Endothelial cell of umbilical vein (primary cell): ENCODE measurements around the gene SLC23A2. TPM values are rescaled to one million over a fixed set of nuclear protein-coding genes. Genes with fewer than 3 reads are reported as not detected.

Source experiments
- BruUV-seq: library from RNA; stranded (reverse); fragments of 400-500 nt; replicated peaks from 2 replicates; lab custom pipeline; 2021; lab: Mats Ljungman, UMichigan
- CTCF ChIA-PET: fragments of 300-600, 350-600 bp; sonication (Branson Sonifier 250); formaldehyde crosslinking; loops from one replicate; lab custom pipeline; 2021; ENCODE audit warnings: antibody characterized with exemption, inconsistent platforms; lab: Charles Lee
- POLR2A ChIA-PET: fragments of 300-600, 350-600 bp; sonication (Branson Sonifier 250); formaldehyde crosslinking; loops from one replicate; lab custom pipeline; 2021; ENCODE audit warnings: antibody characterized with exemption, inconsistent platforms; lab: Charles Lee
- DNase-seq: peaks from one replicate; pipeline ENCODE4 v3.0.0-alpha.2; 2011; ENCODE audit warnings: low read depth, low spot score
- FAIRE-seq: peaks from 2 replicates; lab custom pipeline; 2011; peaks lifted over from hg19 to GRCh38; lab: Jason Lieb, UNC
- H2AFZ ChIP-seq: 2 replicates; pipeline ENCODE4 v1.6.0; 2012; ENCODE audit warnings: low read depth, low read length, control low read depth, inconsistent platforms
- H3K27ac ChIP-seq: 2 replicates; pipeline ENCODE4 v1.5.1; 2011; ENCODE audit warnings: low read depth, mild to moderate bottlenecking, control low read depth, low read length, moderate library complexity; ENCODE audit not compliant: insufficient read depth
- H3K27me3 ChIP-seq, 2 experiments: 2 replicates each; pipeline versions ENCODE4 v1.6.0 to v1.6.1; 2011; ENCODE audit warnings: low read length in 2 of 2, mixed read lengths in 1 of 2; ENCODE audit not compliant: control insufficient read depth in 2 of 2, insufficient read depth in 2 of 2
- H3K36me3 ChIP-seq, 2 experiments: 2 replicates in 1 of 2; 3 replicates in 1 of 2; pipeline ENCODE4 v1.5.1; 2011; ENCODE audit warnings: low read length in 2 of 2, mild to moderate bottlenecking in 1 of 2, moderate library complexity in 1 of 2; ENCODE audit not compliant: control insufficient read depth in 2 of 2, insufficient read depth in 2 of 2; ENCODE audit errors: extremely low read depth in 1 of 2
- H3K4me1 ChIP-seq: 3 replicates; pipeline ENCODE4 v1.5.1; 2011; ENCODE audit warnings: mild to moderate bottlenecking, low read length; ENCODE audit not compliant: control insufficient read depth, insufficient read depth; ENCODE audit errors: extremely low read depth
- H3K4me2 ChIP-seq: 2 replicates; pipeline ENCODE4 v1.6.1; 2011; ENCODE audit warnings: low read length, control low read depth, mixed read lengths; ENCODE audit not compliant: insufficient read depth
- H3K4me3 ChIP-seq, 3 experiments: fragments of 200-600 bp in 1 of 3; sonication (generic), shearing (Covaris generic) in 1 of 3; replicated peaks in 1 of 3; 2 replicates each; pipeline ENCODE4 v1.5.1; 2011 to 2016; ENCODE audit warnings: control low read depth in 3 of 3, low read length in 3 of 3, mild to moderate bottlenecking in 2 of 3, inconsistent platforms in 1 of 3, low read depth in 1 of 3, moderate library complexity in 1 of 3; ENCODE audit not compliant: insufficient read depth in 1 of 3
- H3K79me2 ChIP-seq: 2 replicates; pipeline ENCODE4 v1.6.0; 2012; ENCODE audit warnings: low read length, inconsistent platforms; ENCODE audit not compliant: control insufficient read depth, insufficient read depth
- H3K9ac ChIP-seq: replicated peaks from 2 replicates; pipeline ENCODE3; 2011; ENCODE audit warnings: low read length, control low read depth; ENCODE audit not compliant: insufficient read depth; ENCODE audit errors: extremely low read depth
- H3K9me1 ChIP-seq: replicated peaks from 3 replicates; pipeline ENCODE4 v1.6.0; 2011; ENCODE audit warnings: mild to moderate bottlenecking, low read length; ENCODE audit not compliant: control insufficient read depth, insufficient read depth; ENCODE audit errors: extremely low read depth
- H3K9me3 ChIP-seq: replicated peaks from 2 replicates; pipeline ENCODE4 v1.5.1; 2012; ENCODE audit warnings: low read length, inconsistent platforms; ENCODE audit not compliant: control insufficient read depth, insufficient read depth
- H4K20me1 ChIP-seq: replicated peaks from 2 replicates; pipeline ENCODE3; 2011; ENCODE audit warnings: mild to moderate bottlenecking, low read length; ENCODE audit not compliant: control insufficient read depth, insufficient read depth; ENCODE audit errors: extremely low read depth
- CTCF ChIP-seq, 2 donors: IDR thresholded peaks; 1 replicate in 1 of 2; 2 replicates in 1 of 2; pipeline ENCODE4 v1.5.1; 2011; ENCODE audit warnings: low read length in 2 of 2, mild to moderate bottlenecking in 2 of 2, moderate library complexity in 2 of 2, control low read depth in 1 of 2, inconsistent platforms in 1 of 2, low read depth in 1 of 2; ENCODE audit not compliant: insufficient read depth in 1 of 2; ENCODE audit errors: extremely low read depth in 1 of 2
- EZH2 ChIP-seq: IDR thresholded peaks from 2 replicates; pipeline ENCODE4 v1.6.1; 2012; ENCODE audit warnings: borderline replicate concordance, low read depth, mild to moderate bottlenecking, moderate library complexity, low read length, inconsistent platforms; ENCODE audit not compliant: severe bottlenecking
- FOS ChIP-seq: IDR thresholded peaks from 2 replicates; pipeline ENCODE4 v1.6.1; 2011; ENCODE audit warnings: mild to moderate bottlenecking, low read length, moderate library complexity, borderline replicate concordance; ENCODE audit not compliant: insufficient read depth
- GATA2 ChIP-seq: IDR thresholded peaks from 2 replicates; pipeline ENCODE4 v1.7.0; 2011; ENCODE audit warnings: low read depth, mild to moderate bottlenecking, moderate library complexity, mixed read lengths, low read length; ENCODE audit not compliant: insufficient read length, insufficient read depth
- JUN ChIP-seq: IDR thresholded peaks from 2 replicates; pipeline ENCODE4 v1.6.1; 2011; ENCODE audit warnings: borderline replicate concordance, low read depth; ENCODE audit not compliant: insufficient read length, insufficient read depth
- MYC ChIP-seq: IDR thresholded peaks from one replicate; pipeline ENCODE4 v1.6.1; 2011; ENCODE audit warnings: mild to moderate bottlenecking, low read depth, low read length
- POLR2A ChIP-seq: IDR thresholded peaks from 2 replicates; pipeline ENCODE4 v1.6.1; 2012; ENCODE audit warnings: low read depth, mild to moderate bottlenecking, control low read depth, low read length
- POLR2AphosphoS5 ChIP-seq: IDR thresholded peaks from 2 replicates; pipeline ENCODE4 v1.6.1; 2012; ENCODE audit warnings: low read depth, mild to moderate bottlenecking, control low read depth, low read length, moderate library complexity; ENCODE audit not compliant: insufficient read depth
- dilution Hi-C: fragments of 300-500 bp; cut with MboI; formaldehyde crosslinking; loops from one replicate; pipeline ENCODE4 v1.15.0; 2019; ENCODE audit warnings: low sequenced_read_pairs; ENCODE audit not compliant: extremely low pct_ligation_motif_present
- intact Hi-C: fragments of 100-400 bp; cut with micrococcal nuclease; formaldehyde crosslinking; loops from one replicate; pipeline ENCODE4 v1.10.0; 2022
- polyA plus RNA-seq, 4 experiments: library from polyadenylated mRNA; depleted of rRNA in 3 of 4; stranded (reverse) in 3 of 4; unstranded in 1 of 4; fragments of >200 nt; gene quantifications; 2 replicates each; pipeline versions ENCODE4 v1.2.1 to v1.2.3, GENCODE V29; 2011 to 2012; ENCODE audit warnings: missing spikeins in 1 of 4
- total RNA-seq: library from RNA; stranded (reverse); gene quantifications from 2 replicates; pipeline ENCODE4 v1.2.3, GENCODE V29; 2021
- TF ChIP-seq, protein P1 (sequence below): IDR thresholded peaks from 2 replicates; pipeline ENCODE4 v1.6.1; 2011; ENCODE audit not compliant: insufficient read depth, insufficient read length

Gene SLC23A2
- total and polyA plus RNA-seq, 2 donors (not counting 3 experiments of a cell fraction or from before 2014, with no cell fraction given): 24.4 to 24.5 TPM

DNA sequence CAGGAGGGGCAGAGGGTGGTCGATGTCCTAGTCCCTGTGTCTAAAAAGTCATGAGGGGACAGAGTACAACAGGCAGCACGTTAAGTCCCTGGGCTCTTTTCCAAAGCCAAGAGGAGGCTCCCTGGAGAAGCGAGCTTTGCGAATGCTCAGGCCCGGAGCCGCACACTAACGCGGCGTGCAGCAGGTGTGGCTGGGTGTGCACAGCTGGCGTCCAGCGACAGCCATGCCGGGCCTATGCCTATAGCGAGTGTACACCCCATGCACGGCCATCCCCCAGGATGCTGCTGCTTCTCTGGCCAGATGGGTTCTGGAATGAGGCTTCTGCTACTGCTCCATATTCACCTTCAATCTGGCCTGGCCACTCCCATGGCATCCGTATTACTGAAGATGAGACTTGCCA is 148.3 kb downstream of the SLC23A2 start:
- ChIA-PET CTCF (no interaction called here), POLR2A (no interaction called here)
- Histone ChIP-seq H3K27ac (no peak overlapping the region), H2AFZ (no peak overlapping the region), H3K36me3 (peaks cover 0 to 5% of the 10 kb centered on the region in 2 experiments), H3K9me1 (no peaks in the 10 kb centered on the region), H3K4me2 (no peak overlapping the region), H3K4me3 (no peak overlapping the region), H3K27me3 (no peaks in the 10 kb centered on the region), H4K20me1 (no peaks in the 10 kb centered on the region), H3K9ac (no peak overlapping the region), H3K4me1 (no peaks in the 10 kb centered on the region), H3K79me2 (no peaks in the 10 kb centered on the region), H3K9me3 (no peaks in the 10 kb centered on the region)
- dilution Hi-C loops (no loop called here), intact Hi-C loops (no loop called here)
- DNase-seq (no peak), FAIRE-seq (no peak)
- no TSS peak for BruUV-seq
- no peak for TF ChIP-seq FOS
- TF ChIP-seq, protein P1, sequence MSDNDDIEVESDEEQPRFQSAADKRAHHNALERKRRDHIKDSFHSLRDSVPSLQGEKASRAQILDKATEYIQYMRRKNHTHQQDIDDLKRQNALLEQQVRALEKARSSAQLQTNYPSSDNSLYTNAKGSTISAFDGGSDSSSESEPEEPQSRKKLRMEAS: no peak

DNA sequence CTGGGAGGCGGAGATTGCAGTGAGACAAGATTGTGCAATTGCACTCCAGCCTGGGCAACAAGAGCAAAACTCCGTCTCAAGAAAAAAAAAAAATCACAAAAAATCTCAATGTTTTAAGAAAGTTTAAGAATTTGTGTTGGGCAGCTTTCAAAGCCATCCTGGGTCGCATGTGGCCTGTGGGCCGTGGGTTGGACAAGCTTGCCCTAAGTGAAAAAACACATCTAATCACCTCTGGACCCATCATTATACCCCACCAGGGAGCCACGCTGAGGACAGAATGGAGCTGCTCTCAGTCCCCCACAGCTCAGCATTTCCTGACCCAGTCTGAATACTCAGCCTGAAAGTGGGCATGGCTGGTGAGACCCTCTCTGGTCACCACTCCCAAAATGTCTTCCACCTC is 150.3 kb downstream of the SLC23A2 start:
- no peak overlapping the region for H3K9ac ChIP-seq
- H3K9me1 ChIP-seq: no peaks in the 10 kb centered on the region
- H3K9me3 ChIP-seq: no peaks in the 10 kb centered on the region
- no peak overlapping the region for H3K4me2 ChIP-seq
- H3K27ac ChIP-seq: no peak overlapping the region
- H3K79me2 ChIP-seq: no peaks in the 10 kb centered on the region
- no peak for DNase-seq
- CTCF ChIA-PET: interaction anchor here (0.8 to 1.9 kb wide), 2 partner anchors 20 to 105 kb away, joined by 3 to 5 read pairs; no protein-coding TSS in a partner anchor
- TF ChIP-seq CTCF (IDR thresholded peaks at IDR 0.05; ENCODE audit: extremely low read depth in 1 of 2, insufficient read depth in 1 of 2, low read depth in 1 of 2, low read length in 2 of 2): no peak
- no peak for TF ChIP-seq EZH2
- no peak for TF ChIP-seq GATA2
- no peak for TF ChIP-seq POLR2A
- TF ChIP-seq JUN: no peak
- TF ChIP-seq, protein P1: no peak
- TF ChIP-seq POLR2AphosphoS5: no peak
- no peak for TF ChIP-seq FOS
- no peak for TF ChIP-seq MYC
- H3K4me1 ChIP-seq: no peaks in the 10 kb centered on the region
- peaks cover 2 to 4% of the 10 kb centered on the region in 2 experiments for H3K27me3 ChIP-seq
- H2AFZ ChIP-seq: no peak overlapping the region
- dilution Hi-C loops: no loop called here
- no peak overlapping the region for H3K4me3 ChIP-seq
- BruUV-seq: no TSS peak
- no peaks in the 10 kb centered on the region for H4K20me1 ChIP-seq
- POLR2A ChIA-PET: no interaction called here
- H3K36me3 ChIP-seq: no peaks in the 10 kb centered on the region
- intact Hi-C loops: no loop called here
- FAIRE-seq: no peak
